HEK293 (cell line): ENCODE data around the gene IQSEC1.

Source experiments
- CTCF ChIA-PET: fragments of 350-600 bp; formaldehyde crosslinking; extraction: SDS; loops from one replicate; lab custom pipeline; 2021; ENCODE audit warnings: antibody characterized with exemption; lab: Yijun Ruan, JAX
- POLR2A ChIA-PET: fragments of 300-600 bp; formaldehyde crosslinking; extraction: SDS; loops from one replicate; lab custom pipeline; 2020; ENCODE audit warnings: antibody characterized with exemption, inconsistent platforms; lab: Yijun Ruan, JAX
- H3K27ac ChIP-seq: fragments of 200-500 bp; sonication (Bioruptor generic); 2 replicates; pipeline ENCODE4 v1.5.1; 2014; ENCODE audit warnings: low read depth, low read length, control low read depth, inconsistent platforms; ENCODE audit errors: extremely low read depth
- H3K36me3 ChIP-seq, 2 experiments: fragments of 200-500 bp in 1 of 2; sonication (Bioruptor generic) in 1 of 2; 1 replicate in 1 of 2; 2 replicates in 1 of 2; pipeline ENCODE4 v1.5.1; 2014 to 2017; ENCODE audit warnings: inconsistent platforms in 2 of 2, low read length in 2 of 2; ENCODE audit not compliant: control insufficient read depth in 2 of 2, insufficient read depth in 1 of 2
- H3K4me1 ChIP-seq: fragments of 200-500 bp; sonication (Bioruptor generic); 2 replicates; pipeline ENCODE4 v1.5.1; 2014; ENCODE audit warnings: mild to moderate bottlenecking, low read length, inconsistent platforms; ENCODE audit not compliant: control insufficient read depth, insufficient read depth
- H3K4me3 ChIP-seq: 2 replicates; pipeline ENCODE4 v1.5.1; 2011; ENCODE audit warnings: low read depth, mild to moderate bottlenecking, control low read depth, low read length, moderate library complexity
- H3K9me3 ChIP-seq: fragments of 200-500 bp; sonication (Bioruptor generic); 2 replicates; pipeline ENCODE4 v1.5.1; 2014; ENCODE audit warnings: low read depth, low read length, inconsistent platforms; ENCODE audit not compliant: control insufficient read depth, insufficient read depth
- BCL11B ChIP-seq: fragments of 450-650 bp; formaldehyde crosslinking; IDR thresholded peaks from 2 replicates; pipeline ENCODE4 v1.5.1; 2016; ENCODE audit warnings: low read depth, missing biosample characterization, missing genetic modification characterization
- GLIS1 ChIP-seq: fragments of 450-650 bp; formaldehyde crosslinking; IDR thresholded peaks from 2 replicates; pipeline ENCODE4 v1.5.1; 2016; ENCODE audit warnings: missing biosample characterization, missing genetic modification characterization
- GLIS2 ChIP-seq: fragments of 450-650 bp; formaldehyde crosslinking; IDR thresholded peaks from 2 replicates; pipeline ENCODE4 v1.5.1; 2016; ENCODE audit warnings: missing biosample characterization, missing genetic modification characterization
- KLF16 ChIP-seq: fragments of 450-650 bp; formaldehyde crosslinking; IDR thresholded peaks from 2 replicates; pipeline ENCODE4 v1.5.1; 2017; ENCODE audit warnings: missing biosample characterization, missing genetic modification characterization
- ZBTB17 ChIP-seq: fragments of 450-650 bp; formaldehyde crosslinking; IDR thresholded peaks from 2 replicates; pipeline ENCODE4 v1.5.1; 2016; ENCODE audit warnings: missing biosample characterization, missing genetic modification characterization
- ZBTB8A ChIP-seq: fragments of 450-650 bp; formaldehyde crosslinking; IDR thresholded peaks from 2 replicates; pipeline ENCODE4 v1.5.1; 2016; ENCODE audit warnings: missing biosample characterization, missing genetic modification characterization
- ZNF266 ChIP-seq: fragments of 450-650 bp; formaldehyde crosslinking; IDR thresholded peaks from 2 replicates; pipeline ENCODE4 v1.5.1; 2016; ENCODE audit warnings: missing biosample characterization, missing genetic modification characterization, low read depth
- ZNF354C ChIP-seq: fragments of 450-650 bp; formaldehyde crosslinking; IDR thresholded peaks from 2 replicates; pipeline ENCODE4 v1.5.1; 2016; ENCODE audit warnings: missing biosample characterization, missing genetic modification characterization, low read depth, borderline replicate concordance
- ZNF366 ChIP-seq: fragments of 450-650 bp; formaldehyde crosslinking; conservative IDR thresholded peaks from 2 replicates; pipeline ENCODE4 v1.5.1; 2016; ENCODE audit warnings: missing biosample characterization, missing genetic modification characterization
- ZNF394 ChIP-seq: fragments of 450-650 bp; formaldehyde crosslinking; IDR thresholded peaks from 2 replicates; pipeline ENCODE4 v1.5.1; 2016; ENCODE audit warnings: missing biosample characterization, missing genetic modification characterization, mild to moderate bottlenecking, moderate library complexity, borderline replicate concordance
- ZNF514 ChIP-seq: fragments of 450-650 bp; formaldehyde crosslinking; IDR thresholded peaks from 2 replicates; pipeline ENCODE4 v1.5.1; 2016; ENCODE audit warnings: missing biosample characterization, missing genetic modification characterization
- ZNF658 ChIP-seq: fragments of 450-650 bp; formaldehyde crosslinking; IDR thresholded peaks from 2 replicates; pipeline ENCODE4; 2016; ENCODE audit warnings: missing biosample characterization, missing genetic modification characterization
- ZNF677 ChIP-seq: fragments of 450-650 bp; IDR thresholded peaks from 2 replicates; pipeline ENCODE4 v1.5.0; 2018; ENCODE audit warnings: missing biosample characterization, mild to moderate bottlenecking, missing genetic modification characterization, moderate library complexity
- ZNF707 ChIP-seq: fragments of 450-650 bp; formaldehyde crosslinking; IDR thresholded peaks from 2 replicates; pipeline ENCODE4 v1.5.1; 2016; ENCODE audit warnings: missing biosample characterization, missing genetic modification characterization
- ZNF76 ChIP-seq: fragments of 450-650 bp; formaldehyde crosslinking; IDR thresholded peaks from 2 replicates; pipeline ENCODE4; 2016; ENCODE audit warnings: low read depth, missing biosample characterization, missing genetic modification characterization, borderline replicate concordance
- ZSCAN16 ChIP-seq: fragments of 450-650 bp; formaldehyde crosslinking; IDR thresholded peaks from 2 replicates; pipeline ENCODE4 v1.5.1; 2016; ENCODE audit warnings: missing biosample characterization, missing genetic modification characterization
- ZXDB ChIP-seq: fragments of 450-650 bp; formaldehyde crosslinking; IDR thresholded peaks from 2 replicates; pipeline ENCODE4 v1.5.1; 2016; ENCODE audit warnings: missing biosample characterization, missing genetic modification characterization
- TF ChIP-seq, protein P1 (sequence below): fragments of 450-650 bp; formaldehyde crosslinking; IDR thresholded peaks from 2 replicates; pipeline ENCODE4 v1.5.1; 2016; ENCODE audit warnings: missing biosample characterization, missing genetic modification characterization
- TF ChIP-seq, protein P2 (sequence below): fragments of 450-650 bp; formaldehyde crosslinking; IDR thresholded peaks from 2 replicates; pipeline ENCODE4 v1.5.1; 2017; ENCODE audit warnings: missing biosample characterization, missing genetic modification characterization

IQSEC1 gene

DNA sequence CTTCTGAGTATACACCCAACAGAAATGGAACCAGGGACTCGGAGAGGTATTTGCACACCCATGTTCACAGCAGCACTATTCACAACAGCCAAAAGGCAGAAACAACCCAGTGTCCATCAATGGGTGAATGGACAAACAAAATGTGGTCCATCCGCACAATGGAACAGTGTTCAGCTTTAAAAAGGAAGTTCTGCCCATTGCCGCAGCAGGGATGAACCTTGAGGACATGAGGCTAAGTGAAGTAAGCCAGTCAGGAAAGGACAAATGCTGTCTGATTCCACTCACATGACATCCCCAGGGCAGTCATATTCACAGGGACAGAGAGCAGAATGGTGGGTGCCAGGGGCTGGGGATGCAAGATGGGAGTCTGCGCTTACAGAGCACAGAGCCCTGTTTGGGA, 7.5 kb downstream of the IQSEC1 start:
- CTCF ChIA-PET, result interaction anchor here (0.6 kb wide), 2 partner anchors 395 to 1927 kb away, joined by 5 to 6 read pairs; no protein-coding TSS in a partner anchor
- no peaks in the 10 kb centered on the region for H3K36me3 ChIP-seq
- H3K9me3 ChIP-seq, result no peaks in the 10 kb centered on the region
- TF ChIP-seq KLF16 (tag by site-specific recombination) (no peak), ZNF366 (tag by site-specific recombination) (no peak), ZBTB8A (tag by site-specific recombination) (no peak), ZSCAN16 (tag by site-specific recombination) (no peak)
- no peak overlapping the region for H3K27ac ChIP-seq
- POLR2A ChIA-PET, result no interaction called here
- no peak overlapping the region for H3K4me3 ChIP-seq
- no peaks in the 10 kb centered on the region for H3K4me1 ChIP-seq

DNA sequence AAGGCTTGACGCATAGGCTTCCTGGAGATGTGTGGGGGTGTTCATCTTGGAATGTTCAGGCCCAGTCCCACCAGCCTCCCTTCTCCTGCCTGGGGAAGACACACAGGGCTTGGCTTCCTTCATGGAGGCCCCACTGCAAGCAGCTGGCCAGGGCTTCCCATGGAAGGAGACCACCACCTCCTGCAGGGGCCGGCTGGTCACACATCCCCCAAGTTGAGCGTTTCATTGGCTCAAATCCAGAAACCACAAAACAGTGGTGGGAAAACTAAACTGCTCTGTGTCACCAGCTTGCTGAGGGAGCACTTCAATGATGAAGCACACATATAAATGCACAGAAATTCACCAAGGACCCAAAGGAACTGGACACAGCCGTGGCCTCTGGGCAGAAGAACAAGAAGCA, 8.3 kb downstream of the IQSEC1 start:
- no peaks in the 10 kb centered on the region for H3K9me3 ChIP-seq
- CTCF ChIA-PET, result interaction anchor here (0.6 kb wide), 3 partner anchors 82 to 1271 kb away, joined by 3 read pairs; no protein-coding TSS in a partner anchor
- TF ChIP-seq, protein P1, sequence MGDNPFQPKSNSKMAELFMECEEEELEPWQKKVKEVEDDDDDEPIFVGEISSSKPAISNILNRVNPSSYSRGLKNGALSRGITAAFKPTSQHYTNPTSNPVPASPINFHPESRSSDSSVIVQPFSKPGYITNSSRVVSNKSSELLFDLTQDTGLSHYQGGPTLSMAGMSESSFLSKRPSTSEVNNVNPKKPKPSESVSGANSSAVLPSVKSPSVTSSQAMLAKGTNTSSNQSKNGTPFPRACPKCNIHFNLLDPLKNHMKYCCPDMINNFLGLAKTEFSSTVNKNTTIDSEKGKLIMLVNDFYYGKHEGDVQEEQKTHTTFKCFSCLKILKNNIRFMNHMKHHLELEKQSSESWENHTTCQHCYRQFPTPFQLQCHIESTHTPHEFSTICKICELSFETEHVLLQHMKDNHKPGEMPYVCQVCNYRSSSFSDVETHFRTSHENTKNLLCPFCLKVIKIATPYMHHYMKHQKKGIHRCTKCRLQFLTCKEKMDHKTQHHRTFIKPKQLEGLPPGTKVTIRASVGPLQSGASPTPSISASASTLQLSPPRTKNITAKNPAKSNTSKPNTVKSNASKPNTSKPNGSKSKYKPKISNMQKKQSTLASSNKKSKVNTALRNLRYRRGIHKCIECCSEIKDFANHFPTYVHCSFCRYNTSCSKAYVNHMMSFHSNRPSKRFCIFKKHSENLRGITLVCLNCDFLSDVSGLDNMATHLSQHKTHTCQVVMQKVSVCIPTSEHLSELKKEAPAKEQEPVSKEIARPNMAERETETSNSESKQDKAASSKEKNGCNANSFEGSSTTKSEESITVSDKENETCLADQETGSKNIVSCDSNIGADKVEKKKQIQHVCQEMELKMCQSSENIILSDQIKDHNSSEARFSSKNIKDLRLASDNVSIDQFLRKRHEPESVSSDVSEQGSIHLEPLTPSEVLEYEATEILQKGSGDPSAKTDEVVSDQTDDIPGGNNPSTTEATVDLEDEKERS (tag by site-specific recombination), result no peak
- peak; percentile 79 for TF ChIP-seq GLIS1 (tag by site-specific recombination)
- no peak for TF ChIP-seq ZNF76 (tag by site-specific recombination)
- TF ChIP-seq ZSCAN16 (tag by site-specific recombination), result no peak
- no peak for TF ChIP-seq ZNF354C (tag by site-specific recombination)
- no peak for TF ChIP-seq ZNF266 (tag by site-specific recombination)
- no peak overlapping the region for H3K27ac ChIP-seq
- H3K4me1 ChIP-seq, result no peaks in the 10 kb centered on the region
- H3K4me3 ChIP-seq, result no peak overlapping the region
- no peaks in the 10 kb centered on the region for H3K36me3 ChIP-seq
- POLR2A ChIA-PET, result interaction anchor here (0.6 kb wide), 1 partner anchor 43 kb away, joined by 4 read pairs; no protein-coding TSS in a partner anchor

DNA sequence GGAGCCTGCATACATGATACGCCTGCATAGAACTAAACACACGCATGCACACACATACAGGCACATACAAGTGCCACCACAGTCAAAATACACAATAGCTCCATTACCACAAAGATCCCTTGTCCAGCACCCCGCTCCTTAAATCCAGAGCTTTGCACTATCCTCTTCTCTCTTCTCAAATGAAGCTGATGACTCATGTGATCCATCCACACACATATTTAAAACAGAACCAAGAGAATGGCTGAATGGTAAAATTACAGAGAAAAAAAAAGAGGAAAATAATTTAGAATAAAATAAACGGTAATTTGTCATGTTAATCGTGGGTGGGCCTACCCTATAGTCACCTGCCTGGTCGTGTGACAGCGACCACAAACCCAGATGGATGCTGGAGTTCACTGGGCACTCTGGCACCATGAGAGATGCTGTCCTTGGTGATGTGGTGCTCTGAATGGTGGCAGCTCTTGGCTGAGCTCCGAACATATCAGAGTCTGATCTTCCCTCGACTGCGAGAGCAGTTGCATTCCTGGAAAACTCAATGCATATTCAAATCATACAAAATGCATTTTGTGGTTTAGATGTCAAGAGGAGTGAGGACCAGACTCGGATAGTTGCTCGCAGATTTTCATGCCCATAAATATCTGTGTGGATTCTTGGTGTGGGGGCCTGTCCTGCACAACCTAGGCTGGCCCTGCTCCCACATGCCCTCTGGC, 8.9 kb downstream of the IQSEC1 start:
- POLR2A ChIA-PET, result interaction anchor here (0.6 kb wide), 1 partner anchor 42 kb away, joined by 4 read pairs; no protein-coding TSS in a partner anchor

DNA sequence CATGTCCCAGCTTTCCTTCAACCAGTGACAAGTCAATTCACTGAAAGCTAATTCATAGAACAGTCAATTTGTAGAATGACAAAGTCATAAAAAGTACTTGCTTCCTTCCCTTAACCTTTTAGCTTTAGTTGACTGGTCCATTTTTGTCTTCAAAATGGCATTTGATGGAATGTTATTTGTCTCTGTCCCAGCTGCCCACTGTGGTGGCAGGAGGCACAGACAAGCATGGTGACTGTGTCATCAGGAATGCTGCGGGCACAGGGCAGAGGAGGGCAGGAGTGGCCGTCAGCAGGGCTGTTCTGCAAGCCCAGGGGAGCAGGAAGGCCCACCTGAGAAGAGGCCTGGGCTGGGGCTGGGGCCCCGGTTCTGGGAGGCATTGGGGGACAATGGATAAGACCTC, 10.0 kb downstream of the IQSEC1 start:
- ChIA-PET CTCF (no interaction called here), POLR2A (no interaction called here)
- Histone ChIP-seq H3K36me3 (no peaks in the 10 kb centered on the region), H3K9me3 (no peaks in the 10 kb centered on the region), H3K27ac (no peak overlapping the region), H3K4me3 (no peak overlapping the region), H3K4me1 (no peaks in the 10 kb centered on the region)
- TF ChIP-seq ZNF707 (tag by site-specific recombination) (no peak), ZNF394 (tag by site-specific recombination) (no peak), GLIS2 (tag by site-specific recombination) (no peak)
- TF ChIP-seq, protein P2, sequence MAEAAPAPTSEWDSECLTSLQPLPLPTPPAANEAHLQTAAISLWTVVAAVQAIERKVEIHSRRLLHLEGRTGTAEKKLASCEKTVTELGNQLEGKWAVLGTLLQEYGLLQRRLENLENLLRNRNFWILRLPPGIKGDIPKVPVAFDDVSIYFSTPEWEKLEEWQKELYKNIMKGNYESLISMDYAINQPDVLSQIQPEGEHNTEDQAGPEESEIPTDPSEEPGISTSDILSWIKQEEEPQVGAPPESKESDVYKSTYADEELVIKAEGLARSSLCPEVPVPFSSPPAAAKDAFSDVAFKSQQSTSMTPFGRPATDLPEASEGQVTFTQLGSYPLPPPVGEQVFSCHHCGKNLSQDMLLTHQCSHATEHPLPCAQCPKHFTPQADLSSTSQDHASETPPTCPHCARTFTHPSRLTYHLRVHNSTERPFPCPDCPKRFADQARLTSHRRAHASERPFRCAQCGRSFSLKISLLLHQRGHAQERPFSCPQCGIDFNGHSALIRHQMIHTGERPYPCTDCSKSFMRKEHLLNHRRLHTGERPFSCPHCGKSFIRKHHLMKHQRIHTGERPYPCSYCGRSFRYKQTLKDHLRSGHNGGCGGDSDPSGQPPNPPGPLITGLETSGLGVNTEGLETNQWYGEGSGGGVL, result no peak

More for the DNA sequence above, 8.9 kb downstream of the IQSEC1 start:
- TF ChIP-seq ZXDB (tag by site-specific recombination), result no peak
- TF ChIP-seq BCL11B (tag by site-specific recombination), result no peak
- no peak for TF ChIP-seq ZNF677 (tag by site-specific recombination)
- TF ChIP-seq ZNF514 (tag by site-specific recombination), result no peak
- TF ChIP-seq GLIS1 (tag by site-specific recombination), result no peak
- no peak for TF ChIP-seq ZNF658
- peak; percentile 64; the same call in 1 of the 2 replicates for TF ChIP-seq ZBTB17 (tag by site-specific recombination)
- Histone ChIP-seq H3K4me3 (no peak overlapping the region), H3K36me3 (no peaks in the 10 kb centered on the region), H3K27ac (no peak overlapping the region), H3K9me3 (no peaks in the 10 kb centered on the region), H3K4me1 (no peaks in the 10 kb centered on the region)
- CTCF ChIA-PET, result interaction anchor here (0.6 kb wide), 5 partner anchors 44 to 1270 kb away, joined by 3 to 4 read pairs (median 3); no protein-coding TSS in a partner anchor
